Lower leg skin (tissue), 4 donors: ENCODE measurements around the gene CTSA. TPM values are rescaled to one million over a fixed set of nuclear protein-coding genes. Genes with fewer than 3 reads are reported as not detected.

Source experiments
- DNase-seq, 2 donors: peaks; one replicate each; pipeline ENCODE4 v3.0.0-alpha.2; 2019; ENCODE audit warnings: low spot score in 2 of 2
- H3K4me3 ChIP-seq: fragments of 200-600 bp; sonication (generic); 2 replicates; pipeline ENCODE4 v1.5.1; 2017; ENCODE audit warnings: mild to moderate bottlenecking, low read depth; ENCODE audit not compliant: poor library complexity, severe bottlenecking
- POLR2A ChIP-seq, 2 donors: fragments of 450-650 bp; IDR thresholded peaks; one replicate each; pipeline ENCODE4 v1.6.1; 2016 to 2017; ENCODE audit warnings: antibody characterized with exemption in 2 of 2, mild to moderate bottlenecking in 1 of 2, moderate library complexity in 1 of 2
- WGBS, 2 donors: methylation state at CpG; one replicate each; pipeline ENCODE4 v1.1.5; 2018; 5-methylcytosine and 5-hydroxymethylcytosine counted together
- intact Hi-C: fragments of 100-400 bp; cut with DNase I; formaldehyde crosslinking; loops from one replicate; pipeline ENCODE4 v1.15.0; 2023; ENCODE audit warnings: low total_unique reads
- total RNA-seq, 4 donors: library from RNA; depleted of rRNA; stranded (reverse); fragments of >200 nt; gene quantifications; one replicate each; pipeline ENCODE4 v1.1.0, GENCODE V29; 2016
- TF ChIP-seq, protein P1 (sequence below), 3 donors: fragments of 450-650 bp; IDR thresholded peaks; one replicate each; pipeline ENCODE4 v1.5.1; 2016; ENCODE audit warnings: antibody characterized with exemption in 3 of 3, mild to moderate bottlenecking in 3 of 3, moderate library complexity in 2 of 3

Gene CTSA
- total RNA-seq, 4 donors from 2014 or later: 89.1 to 122 (median 111) TPM

GRCh38 chr20:45882469-45883099 lies 8.6 kb upstream of the CTSA start:
- 74 to 89% methylated on average over 4 of the region's 4 CpGs for WGBS, 2 donors
- intact Hi-C loops: no loop called here
- TF ChIP-seq, protein P1, sequence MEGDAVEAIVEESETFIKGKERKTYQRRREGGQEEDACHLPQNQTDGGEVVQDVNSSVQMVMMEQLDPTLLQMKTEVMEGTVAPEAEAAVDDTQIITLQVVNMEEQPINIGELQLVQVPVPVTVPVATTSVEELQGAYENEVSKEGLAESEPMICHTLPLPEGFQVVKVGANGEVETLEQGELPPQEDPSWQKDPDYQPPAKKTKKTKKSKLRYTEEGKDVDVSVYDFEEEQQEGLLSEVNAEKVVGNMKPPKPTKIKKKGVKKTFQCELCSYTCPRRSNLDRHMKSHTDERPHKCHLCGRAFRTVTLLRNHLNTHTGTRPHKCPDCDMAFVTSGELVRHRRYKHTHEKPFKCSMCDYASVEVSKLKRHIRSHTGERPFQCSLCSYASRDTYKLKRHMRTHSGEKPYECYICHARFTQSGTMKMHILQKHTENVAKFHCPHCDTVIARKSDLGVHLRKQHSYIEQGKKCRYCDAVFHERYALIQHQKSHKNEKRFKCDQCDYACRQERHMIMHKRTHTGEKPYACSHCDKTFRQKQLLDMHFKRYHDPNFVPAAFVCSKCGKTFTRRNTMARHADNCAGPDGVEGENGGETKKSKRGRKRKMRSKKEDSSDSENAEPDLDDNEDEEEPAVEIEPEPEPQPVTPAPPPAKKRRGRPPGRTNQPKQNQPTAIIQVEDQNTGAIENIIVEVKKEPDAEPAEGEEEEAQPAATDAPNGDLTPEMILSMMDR (IDR thresholded peaks at IDR 0.05): no peak
- no peak for TF ChIP-seq POLR2A (IDR thresholded peaks at IDR 0.05)
- no peak overlapping the region for H3K4me3 ChIP-seq
- DNase-seq: no peak

DNA sequence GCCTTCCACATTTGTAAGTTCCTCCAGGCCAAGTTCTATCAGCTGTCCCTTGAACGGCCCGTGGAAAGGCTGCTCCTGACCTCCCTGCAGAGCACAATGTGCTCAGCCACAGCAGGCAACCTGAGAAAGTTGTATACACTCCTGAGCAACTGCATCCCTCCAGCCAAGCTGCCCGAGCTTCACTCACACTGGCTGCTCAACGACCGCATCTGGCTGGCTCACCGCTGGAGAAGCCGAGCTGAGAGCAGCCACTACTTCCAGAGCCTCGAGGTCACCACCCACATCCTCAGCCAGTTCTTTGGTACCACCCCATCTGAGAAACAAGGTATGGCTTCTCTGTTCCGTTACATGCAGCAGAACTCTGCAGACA lies 8.1 kb upstream of the CTSA start:
- intact Hi-C loops: no loop called here
- WGBS, 2 donors: 76 to 82% methylated on average over 9 of the region's 9 CpGs
- no peak for DNase-seq

DNA sequence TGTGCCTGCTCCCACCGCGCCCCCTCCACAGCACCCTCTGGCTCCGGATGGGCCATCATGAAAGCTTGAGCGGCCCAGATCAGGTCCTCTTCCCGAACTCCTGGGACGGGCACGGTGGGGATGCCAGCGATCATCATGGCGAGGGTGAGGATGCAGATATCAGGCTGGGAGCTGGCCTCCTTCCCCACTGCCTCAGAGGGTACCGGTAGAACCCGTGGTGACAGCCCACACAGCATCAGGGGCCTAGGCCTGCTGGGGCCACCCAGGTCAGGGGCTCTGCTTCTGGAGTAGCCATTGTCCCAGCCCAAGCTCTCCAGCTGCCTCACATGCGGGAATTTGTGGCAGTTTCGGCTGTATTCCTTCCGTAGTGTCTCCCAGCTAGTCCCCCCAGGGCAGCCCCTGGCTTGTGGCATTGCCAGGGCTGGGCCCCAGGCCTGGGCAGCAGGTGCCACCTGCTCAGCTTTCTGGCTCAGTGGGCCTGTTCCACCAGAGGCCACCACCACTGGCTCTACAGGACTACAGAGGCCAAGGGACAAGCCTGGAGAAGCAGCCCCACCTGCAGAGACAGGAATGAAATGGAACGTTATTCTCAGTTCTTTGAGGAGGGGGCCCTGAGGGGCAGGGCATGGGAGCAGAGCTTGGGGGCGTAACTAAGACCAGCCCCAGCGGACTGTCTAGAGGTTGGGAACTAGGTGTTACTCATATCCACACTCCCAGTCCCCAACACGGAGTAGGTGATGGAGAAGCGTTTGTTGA lies 4.4 kb upstream of the CTSA start:
- no peak overlapping the region for H3K4me3 ChIP-seq
- WGBS, 2 donors: 86 to 91% methylated on average over 13 to 15 of the region's 19 CpGs
- no peak for DNase-seq
- TF ChIP-seq, protein P1 (IDR thresholded peaks at IDR 0.05): no peak
- intact Hi-C loops: no loop called here

More for the DNA sequence above, 8.1 kb upstream of the CTSA start:
- no peak overlapping the region for H3K4me3 ChIP-seq
- TF ChIP-seq, protein P1 (IDR thresholded peaks at IDR 0.05): no peak
- no peak for TF ChIP-seq POLR2A (IDR thresholded peaks at IDR 0.05)

DNA sequence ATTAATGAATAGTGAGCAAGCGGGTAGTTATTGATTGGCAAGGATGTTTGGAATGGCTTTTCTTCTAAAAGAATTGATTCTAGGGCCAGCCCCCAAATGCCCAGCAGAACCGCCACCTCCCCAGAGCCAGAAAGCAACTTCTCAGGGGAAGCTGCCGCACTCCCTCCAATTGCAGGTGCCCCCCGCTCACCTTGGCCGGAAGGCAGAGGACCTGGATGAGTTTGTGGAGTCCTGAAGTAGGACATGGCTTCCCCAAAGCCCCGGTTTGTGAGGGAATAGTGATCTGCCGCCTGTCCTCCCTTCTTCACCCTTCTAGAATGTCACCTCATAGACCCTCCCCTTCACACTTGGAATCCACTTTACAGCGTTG lies 3.8 kb upstream of the CTSA start, which contains the start of gene SPATA25:
Gene SPATA25 (minus strand): TSS at position 277 of the 370 bp plus-strand sequence. CDS start 32 bp downstream, at position 245.
- H3K4me3 ChIP-seq: no peak within 1 kb of the TSS
- intact Hi-C loops: no loop called here
- TF ChIP-seq, protein P1 (IDR thresholded peaks at IDR 0.05): no peak
- TF ChIP-seq POLR2A (IDR thresholded peaks at IDR 0.05): no peak
- 89 to 94% methylated on average over 8 of the region's 8 CpGs for WGBS, 2 donors
- no peak for DNase-seq

- 80 to 91% methylated on average over 3 of the region's 3 CpGs for WGBS, 2 donors
- H3K4me3 ChIP-seq: no peak overlapping the region
- no peak for DNase-seq
- TF ChIP-seq, protein P1 (IDR thresholded peaks at IDR 0.05): no peak
- TF ChIP-seq POLR2A (IDR thresholded peaks at IDR 0.05): no peak
- intact Hi-C loops: no loop called here
Observed at GRCh38 chr20:45888681-45889080, 2.5 kb upstream of the CTSA start.
